HPDE6-E6E7 (cell line): ENCODE measurements around the gene HFE.

ENCODE experiments used
- DNase-seq: peaks from one replicate; pipeline ENCODE4 v3.0.0; 2011; ENCODE audit warnings: missing footprints; ENCODE audit errors: extremely low spot score

Gene HFE

DNA sequence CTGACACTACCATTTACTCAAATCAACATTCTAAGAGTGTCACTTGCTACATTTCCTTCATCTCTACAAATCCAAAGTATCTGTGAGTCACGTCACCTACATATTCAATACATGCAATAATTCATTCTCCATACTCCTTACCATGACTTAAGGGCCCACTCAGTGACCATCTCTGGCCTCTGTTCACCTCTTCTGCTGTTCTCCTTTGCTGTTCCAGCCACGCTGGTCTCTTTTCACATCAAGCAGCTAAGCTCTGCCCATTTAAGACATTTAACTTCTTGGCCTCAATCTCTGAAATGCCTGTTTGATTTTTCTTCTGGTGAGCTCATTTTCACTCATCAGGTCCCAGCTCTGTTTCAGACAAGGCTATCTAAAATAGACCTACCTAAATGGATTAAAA, 46.5 kb downstream of the HFE start:
- no peak for DNase-seq

DNA sequence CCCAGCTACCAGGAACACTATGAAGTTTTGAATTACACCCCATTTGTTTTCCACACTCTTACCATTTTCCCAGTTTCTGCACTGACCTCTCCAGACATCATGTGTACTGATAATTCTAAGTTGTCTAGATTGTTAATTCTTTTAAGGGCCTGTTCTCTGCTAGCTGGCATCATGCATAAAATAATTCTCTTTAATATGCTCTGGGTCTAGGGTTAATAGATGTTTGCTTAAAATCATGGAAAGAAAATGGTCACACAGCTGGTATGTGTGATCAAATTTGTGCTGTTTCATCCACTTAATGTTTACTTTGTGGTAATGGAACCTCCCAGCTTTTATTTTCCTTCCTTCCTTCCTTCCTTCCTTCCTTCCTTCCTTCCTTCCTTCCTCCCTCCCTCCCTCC, 49.1 kb downstream of the HFE start:
- no peak for DNase-seq

DNA sequence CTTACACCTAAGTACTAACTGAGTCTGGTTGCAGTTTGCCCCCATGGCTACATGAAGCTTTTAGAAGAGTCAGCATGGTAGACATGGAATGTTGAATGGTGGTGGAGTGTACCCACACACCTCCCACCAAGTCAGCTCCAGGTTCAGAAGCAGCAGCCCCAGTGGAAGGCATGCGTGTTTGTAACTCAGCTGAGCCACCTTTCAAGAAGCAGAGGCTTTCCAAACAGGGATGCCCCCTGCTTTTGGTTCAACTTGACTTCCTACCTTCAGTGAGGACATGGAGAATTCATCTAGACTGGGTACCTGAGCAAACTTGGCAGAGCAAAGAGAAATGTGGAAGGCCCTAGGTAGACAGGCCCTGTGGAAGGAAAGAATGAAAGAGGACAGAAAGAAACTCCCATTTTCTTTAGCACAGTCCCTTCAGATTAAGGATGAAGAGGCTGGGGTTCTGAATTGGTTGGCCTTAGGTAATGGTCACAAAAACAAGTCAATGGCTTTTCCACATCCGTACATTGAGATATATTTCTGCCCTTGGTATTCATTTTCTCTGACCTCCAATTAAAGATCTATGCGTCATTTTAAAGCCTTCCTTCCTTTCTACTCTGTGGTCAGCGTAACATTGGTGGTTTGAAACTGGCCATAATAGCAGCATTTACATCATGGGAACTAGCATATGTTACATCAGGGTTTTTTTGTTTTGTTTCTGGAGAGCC, 53.2 kb downstream of the HFE start:
- DNase-seq, result no peak

DNA sequence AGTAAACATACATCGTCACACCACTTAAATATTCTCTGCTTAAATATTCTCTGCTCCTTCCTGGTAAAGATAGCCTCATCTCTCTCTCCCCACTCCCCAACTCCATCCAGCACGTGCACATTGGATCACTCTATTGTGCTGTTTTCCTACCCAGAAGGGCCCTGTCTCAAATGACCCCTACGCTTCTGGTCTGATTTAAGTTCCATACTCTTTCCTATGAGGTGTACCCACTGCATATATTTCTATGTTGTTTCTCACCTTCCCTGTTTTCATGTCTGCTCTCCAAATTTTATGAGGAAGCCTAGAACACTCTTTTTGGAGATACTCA, 53.7 kb downstream of the HFE start:
- DNase-seq, result no peak

DNA sequence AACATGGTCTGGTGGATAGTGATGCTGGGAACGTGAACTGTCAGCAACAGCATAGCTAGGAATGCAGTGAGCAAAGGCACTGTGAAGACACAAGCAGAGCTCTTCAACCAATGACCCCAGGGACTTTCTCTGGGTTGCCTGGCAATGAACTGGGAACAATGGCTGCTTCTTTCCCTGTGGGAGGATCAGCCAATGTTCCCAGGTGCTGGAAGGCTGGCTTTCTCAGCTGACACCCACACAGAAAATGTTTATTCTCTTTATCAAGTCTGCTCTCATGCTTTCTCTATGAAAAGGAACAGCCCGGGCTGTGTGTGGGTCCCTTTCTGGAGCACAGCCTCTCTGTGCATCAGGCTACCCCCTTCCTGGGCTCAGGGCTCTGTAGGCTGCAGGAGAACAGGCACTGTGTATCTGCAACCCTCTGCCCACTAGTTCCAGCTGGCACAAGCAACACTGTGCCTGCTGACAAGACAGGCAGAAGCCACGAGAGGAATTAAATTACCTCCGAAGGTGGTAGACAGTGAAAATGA, 54.2 kb downstream of the HFE start:
- DNase-seq, result no peak

DNA sequence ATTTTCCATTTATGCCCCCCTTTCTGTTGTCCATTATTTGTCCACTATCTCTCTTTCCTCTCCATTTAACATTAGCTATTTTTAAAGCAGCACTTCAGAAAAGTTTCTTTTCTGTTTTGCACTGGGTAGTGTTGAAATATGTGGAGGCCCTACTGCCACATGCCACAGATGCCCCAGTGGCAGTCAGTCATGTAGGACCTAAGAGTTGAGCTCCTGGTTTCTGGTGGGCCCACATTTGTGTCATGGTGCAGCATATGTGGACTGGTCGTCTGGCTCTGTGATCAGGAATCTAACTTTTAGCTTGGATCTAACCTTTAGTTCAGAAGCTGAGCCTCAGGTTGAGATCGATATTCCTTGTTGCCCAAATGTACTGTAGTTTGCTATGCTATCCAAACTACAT, 54.8 kb downstream of the HFE start:
- DNase-seq, result no peak
